Right atrium auricular region (tissue), 2 donors: ENCODE measurements around the gene USP32. TPM values are rescaled to one million over a fixed set of nuclear protein-coding genes. Genes with fewer than 3 reads are reported as not detected.
"Not testable (repeated sequence)": the region's sequence is repeated elsewhere in the genome, so short reads cannot be mapped to it uniquely, and the experiment has no call there.

Experiments used
- DNase-seq: peaks from one replicate; pipeline ENCODE4 v3.0.0-alpha.2; 2019; ENCODE audit warnings: low spot score
- H3K27ac ChIP-seq, 2 donors: fragments of 200-600 bp; sonication (generic); 1 replicate in 1 of 2; 2 replicates in 1 of 2; pipeline ENCODE4 v1.5.1; 2016 to 2019
- H3K27me3 ChIP-seq, 2 donors: fragments of 200-600 bp; sonication (generic); one replicate each; pipeline versions ENCODE4 v1.5.1 to v1.6.0; 2017 to 2019
- H3K36me3 ChIP-seq: fragments of 200-600 bp; sonication (generic); one replicate; pipeline ENCODE4 v1.5.1; 2016
- H3K4me1 ChIP-seq, 2 donors: fragments of 200-600 bp; sonication (generic); one replicate each; pipeline versions ENCODE4 v1.5.1 to v1.6.0; 2017 to 2019
- H3K4me3 ChIP-seq, 2 donors: fragments of 200-600 bp; sonication (generic); 1 replicate in 1 of 2; 2 replicates in 1 of 2; pipeline ENCODE4 v1.5.1; 2017 to 2019; ENCODE audit warnings: mild to moderate bottlenecking in 1 of 2, moderate library complexity in 1 of 2
- H3K9me3 ChIP-seq, 2 donors: fragments of 200-600 bp; sonication (generic); one replicate each; pipeline ENCODE4 v1.5.1; 2019
- CTCF ChIP-seq, 2 donors: fragments of 200-600 bp; sonication (generic); IDR thresholded peaks; one replicate each; pipeline ENCODE4 v1.5.1; 2019; ENCODE audit warnings: antibody characterized with exemption in 2 of 2
- total RNA-seq, 2 donors: library from RNA; depleted of rRNA; stranded (reverse); fragments of >200 nt; gene quantifications; one replicate each; pipeline ENCODE4 v1.1.0, GENCODE V29; 2016

USP32 gene
- total RNA-seq, 2 donors from 2014 or later = 24.5 to 27.7 TPM

DNA sequence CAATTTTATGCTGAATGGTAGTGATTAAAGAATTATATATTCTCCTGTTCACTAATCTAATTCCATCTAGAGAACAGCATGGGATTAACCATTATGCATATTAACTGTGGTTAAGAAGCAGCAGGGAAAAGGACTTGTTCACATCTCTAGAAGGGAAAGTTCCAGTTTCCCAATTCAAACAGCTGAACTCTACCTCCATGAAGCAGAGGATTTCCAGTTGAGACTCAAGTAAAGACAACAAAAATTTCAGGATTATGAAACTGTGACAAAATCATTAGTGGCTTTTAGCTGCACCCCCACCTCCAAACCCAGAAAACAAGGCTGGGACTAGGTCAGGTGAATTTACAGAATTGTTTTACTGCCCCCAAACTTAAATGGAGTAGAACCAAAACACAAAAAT, 73.6 kb downstream of the USP32 start:
- DNase-seq = no peak
- no peaks in the 10 kb centered on the region for H3K27me3 ChIP-seq

DNA sequence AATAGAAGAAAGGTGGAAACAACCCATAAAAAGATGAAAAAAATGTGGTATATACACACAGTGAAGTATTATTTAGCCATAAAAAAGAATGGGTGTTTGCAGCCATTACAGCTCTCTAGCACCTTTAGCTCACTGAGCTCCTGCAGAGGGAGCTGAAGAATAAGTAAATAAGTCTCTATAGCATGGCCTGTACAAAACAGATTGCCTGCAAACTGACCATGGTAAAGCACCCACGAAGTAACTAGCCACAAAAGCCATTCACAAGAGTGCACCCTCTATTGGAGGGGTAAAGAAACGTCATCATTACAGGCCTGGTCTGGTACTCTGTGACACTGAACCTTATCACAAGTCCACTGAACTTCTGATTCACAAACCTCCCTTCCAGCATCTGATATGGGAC, 76.3 kb downstream of the USP32 start:
- DNase-seq = no peak
- H3K9me3 ChIP-seq = no peaks in the 10 kb centered on the region
- no peak for TF ChIP-seq CTCF (IDR thresholded peaks at IDR 0.05)
- no peaks in the 10 kb centered on the region for H3K36me3 ChIP-seq
- no peak overlapping the region for H3K4me3 ChIP-seq
- no peak overlapping the region for H3K27ac ChIP-seq
- H3K27me3 ChIP-seq = no peaks in the 10 kb centered on the region
- no peaks in the 10 kb centered on the region for H3K4me1 ChIP-seq

More for the DNA sequence above, 73.6 kb downstream of the USP32 start:
- Histone ChIP-seq H3K4me1 (no peaks in the 10 kb centered on the region), H3K36me3 (no peaks in the 10 kb centered on the region), H3K4me3 (no peak overlapping the region), H3K9me3 (no peaks in the 10 kb centered on the region), H3K27ac (no peak overlapping the region)
- no peak for TF ChIP-seq CTCF (IDR thresholded peaks at IDR 0.05)

DNA sequence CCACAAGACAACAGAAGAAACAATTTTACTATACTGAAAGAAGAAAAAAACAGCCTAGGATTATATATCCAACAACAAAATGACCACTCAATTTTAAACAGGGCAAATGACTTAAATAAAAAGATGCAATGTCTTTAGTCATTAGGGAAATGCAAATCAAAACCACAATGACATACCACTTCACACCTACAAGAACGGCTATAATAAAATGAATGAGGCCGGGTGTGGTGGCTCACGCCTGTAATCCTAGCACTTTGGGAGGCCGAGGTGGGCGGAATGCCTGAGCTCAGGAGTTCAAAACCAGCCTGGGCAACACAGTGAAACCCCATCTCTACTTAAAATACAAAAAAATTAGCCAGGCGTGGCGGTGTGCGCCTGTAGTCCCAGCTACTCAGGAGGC, 77.0 kb downstream of the USP32 start:
- not testable (repeated sequence) for DNase-seq, H3K27ac ChIP-seq, H3K9me3 ChIP-seq, H3K27me3 ChIP-seq, H3K4me1 ChIP-seq, H3K4me3 ChIP-seq, H3K36me3 ChIP-seq

DNA sequence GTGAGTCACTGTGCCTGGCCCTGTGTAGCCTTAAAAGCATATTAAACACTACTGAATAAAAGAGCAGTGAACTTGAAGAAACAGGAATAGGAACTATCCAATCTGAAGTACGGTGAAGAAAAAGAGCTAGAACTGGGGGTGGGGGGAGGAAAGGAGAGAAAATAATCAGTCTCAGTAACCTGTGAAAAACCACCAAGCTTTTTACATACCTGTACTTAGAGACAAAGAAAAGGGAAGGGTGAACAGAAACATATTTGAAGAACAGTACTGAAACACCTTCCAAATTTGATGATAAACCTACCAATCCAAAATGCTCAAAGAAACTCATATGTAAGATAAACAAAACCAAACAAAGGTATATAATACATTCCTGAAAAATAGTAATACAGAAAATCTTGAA, 77.5 kb downstream of the USP32 start:
- no peak overlapping the region for H3K27ac ChIP-seq
- TF ChIP-seq CTCF (IDR thresholded peaks at IDR 0.05) = no peak
- no peaks in the 10 kb centered on the region for H3K4me1 ChIP-seq
- H3K36me3 ChIP-seq = no peaks in the 10 kb centered on the region
- H3K27me3 ChIP-seq = no peaks in the 10 kb centered on the region
- DNase-seq = no peak
- H3K9me3 ChIP-seq = no peaks in the 10 kb centered on the region
- H3K4me3 ChIP-seq = no peak overlapping the region

- Histone ChIP-seq H3K27me3 (no peaks in the 10 kb centered on the region), H3K4me3 (no peak overlapping the region), H3K36me3 (no peaks in the 10 kb centered on the region), H3K9me3 (no peaks in the 10 kb centered on the region), H3K4me1 (no peaks in the 10 kb centered on the region), H3K27ac (no peak overlapping the region)
- no peak for DNase-seq
- no peak for TF ChIP-seq CTCF (IDR thresholded peaks at IDR 0.05)
Measured at GRCh38 chr17:60311936-60312335, 80.0 kb downstream of the USP32 start.

DNA sequence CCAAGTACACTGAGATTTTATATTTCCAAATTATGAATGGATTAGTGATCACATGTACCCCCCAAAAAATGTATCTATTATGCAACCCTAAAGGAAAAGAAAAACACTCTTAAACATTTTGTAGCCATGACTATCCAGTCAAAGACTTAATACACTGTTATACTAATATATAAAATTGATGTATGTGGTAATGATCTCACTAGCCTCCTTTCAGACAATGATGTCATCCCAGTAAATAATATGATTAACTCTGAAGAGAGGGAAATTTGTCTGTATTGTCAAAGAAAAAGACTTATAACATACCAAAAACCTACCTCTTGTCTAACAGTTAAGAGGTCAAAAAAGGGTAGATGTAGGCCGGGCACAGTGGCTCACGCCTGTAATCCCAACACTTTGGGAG, 80.7 kb downstream of the USP32 start:
- H3K9me3 ChIP-seq = no peaks in the 10 kb centered on the region
- H3K4me3 ChIP-seq = no peak overlapping the region
- no peaks in the 10 kb centered on the region for H3K4me1 ChIP-seq
- TF ChIP-seq CTCF (IDR thresholded peaks at IDR 0.05) = no peak
- no peaks in the 10 kb centered on the region for H3K36me3 ChIP-seq
- no peak overlapping the region for H3K27ac ChIP-seq
- H3K27me3 ChIP-seq = no peaks in the 10 kb centered on the region
- no peak for DNase-seq
